GM12892 (cell line): ENCODE results near the gene GLT6D1.

Experiments used
- POLR2A ChIP-seq: IDR thresholded peaks from 2 replicates; pipeline ENCODE4 v1.6.1; 2011; ENCODE audit warnings: low read depth, low read length, control low read depth
- POLR2AphosphoS5 ChIP-seq: IDR thresholded peaks from 2 replicates; pipeline ENCODE4 v1.6.1; 2011; ENCODE audit warnings: low read depth, low read length, control low read depth

- TF ChIP-seq POLR2AphosphoS5 (no peak), POLR2A (no peak)
Observed at GRCh38 chr9:135662758-135663450, 23.6 kb upstream of the GLT6D1 start, which contains the start of gene LCN9.
